KBM-7 (cell line): ENCODE data around the gene TMEM18.

Experiments used
- DNase-seq: peaks from one replicate; pipeline ENCODE4 v3.0.0-alpha.2; 2015
- in situ Hi-C: fragments of 300-500 bp; cut with MboI; formaldehyde crosslinking; loops from 2 replicates; pipeline ENCODE4 v1.14.3; 2020; ENCODE audit warnings: low sequenced_read_pairs, low pct_unique_long_range_greater_than_20kb, mixed read lengths

TMEM18 gene

DNA sequence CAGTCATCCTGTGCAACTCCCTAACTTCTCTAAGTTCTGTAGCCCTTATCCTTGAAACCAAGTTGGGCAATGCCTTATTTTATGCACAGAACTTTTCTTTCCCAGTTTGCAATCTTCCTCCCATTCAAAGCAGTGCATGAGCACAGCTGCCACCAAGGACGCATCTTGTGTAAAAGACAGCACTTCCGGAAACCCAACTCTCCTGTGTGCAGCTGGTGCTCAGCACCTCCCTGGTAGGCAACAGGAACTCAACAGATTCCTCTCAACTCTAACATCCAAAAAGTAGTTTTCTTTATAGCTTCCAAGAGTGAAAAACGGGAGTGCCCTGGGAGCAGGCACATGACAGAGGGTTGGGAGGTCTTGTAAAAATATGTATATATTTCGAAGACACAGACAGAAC is 2.2 kb downstream of the TMEM18 start:
- in situ Hi-C loops = no loop called here
- DNase-seq = no peak

- in situ Hi-C loops = no loop called here
- no peak for DNase-seq
Measured at GRCh38 chr2:674321-674985, 2.8 kb downstream of the TMEM18 start.

DNA sequence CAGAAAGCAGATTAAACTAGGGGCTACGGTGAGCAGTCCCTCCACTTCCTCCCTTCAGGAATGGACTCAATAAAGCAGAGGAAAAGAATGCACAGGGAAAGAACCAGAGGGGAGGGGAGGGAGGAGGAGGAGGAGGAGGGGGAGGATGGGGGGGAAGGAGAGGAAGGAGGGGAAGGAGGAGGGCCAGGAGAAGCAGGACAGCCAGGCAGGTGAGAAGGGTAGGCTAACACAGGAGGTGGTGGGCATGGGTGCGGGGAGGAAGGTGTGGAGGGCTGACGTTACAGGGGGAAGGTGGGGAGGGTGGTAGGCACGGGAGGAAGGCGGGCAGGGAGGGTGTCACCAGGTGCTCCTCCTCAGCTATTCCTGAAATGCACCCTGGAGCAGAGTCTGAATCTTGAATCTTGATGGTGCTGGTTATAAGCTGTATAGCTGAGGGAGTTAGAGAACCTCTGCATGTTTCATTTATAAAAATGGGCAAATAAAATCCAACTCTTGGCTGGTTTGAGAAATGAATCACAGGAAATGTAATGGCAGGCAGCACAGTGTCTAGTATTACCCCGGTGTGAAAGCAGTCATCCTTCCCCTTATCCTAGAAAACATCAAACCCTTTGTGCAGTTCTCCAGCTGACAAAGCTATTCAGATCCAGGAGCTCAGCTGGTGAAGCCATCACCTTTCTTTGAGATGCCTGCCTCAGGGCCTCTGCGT is 3.4 kb downstream of the TMEM18 start:
- DNase-seq = no peak
- in situ Hi-C loops = no loop called here

DNA sequence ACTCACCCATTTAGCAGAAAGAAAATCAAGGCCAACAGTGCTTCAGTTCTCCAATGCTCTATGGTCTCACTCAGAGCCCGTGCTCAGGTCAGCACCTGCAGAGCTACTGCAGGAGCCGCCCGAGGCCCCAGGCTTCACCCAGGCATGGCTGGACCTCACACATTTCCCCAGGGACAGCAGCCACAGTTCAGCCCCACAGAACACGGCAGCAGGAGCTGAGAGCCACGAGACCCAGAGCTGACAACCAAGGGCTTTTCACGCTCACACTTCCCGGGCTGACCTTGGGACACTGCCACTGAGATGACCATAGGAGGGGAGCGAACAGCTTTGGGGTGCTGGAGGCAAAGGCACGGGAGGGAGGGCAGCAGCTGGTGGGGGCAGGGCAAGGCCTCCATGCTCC is 4.2 kb downstream of the TMEM18 start:
- no peak for DNase-seq
- in situ Hi-C loops = no loop called here

DNA sequence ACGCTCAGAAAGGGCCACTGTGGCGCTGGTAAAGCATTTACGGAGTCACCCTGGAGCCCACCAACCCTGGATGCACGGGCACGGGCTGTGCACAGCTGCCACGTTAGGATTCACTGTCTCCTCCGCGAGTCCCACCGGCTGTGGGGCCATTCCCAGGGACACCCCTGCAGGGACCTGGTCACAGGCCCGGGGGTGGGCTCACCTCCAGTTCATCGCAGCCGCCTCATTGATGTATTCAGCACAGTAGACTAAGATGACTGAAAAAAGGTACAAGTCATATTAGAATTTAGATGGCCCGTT is 4.7 kb downstream of the TMEM18 start:
- DNase-seq = no peak
- in situ Hi-C loops = no loop called here

DNA sequence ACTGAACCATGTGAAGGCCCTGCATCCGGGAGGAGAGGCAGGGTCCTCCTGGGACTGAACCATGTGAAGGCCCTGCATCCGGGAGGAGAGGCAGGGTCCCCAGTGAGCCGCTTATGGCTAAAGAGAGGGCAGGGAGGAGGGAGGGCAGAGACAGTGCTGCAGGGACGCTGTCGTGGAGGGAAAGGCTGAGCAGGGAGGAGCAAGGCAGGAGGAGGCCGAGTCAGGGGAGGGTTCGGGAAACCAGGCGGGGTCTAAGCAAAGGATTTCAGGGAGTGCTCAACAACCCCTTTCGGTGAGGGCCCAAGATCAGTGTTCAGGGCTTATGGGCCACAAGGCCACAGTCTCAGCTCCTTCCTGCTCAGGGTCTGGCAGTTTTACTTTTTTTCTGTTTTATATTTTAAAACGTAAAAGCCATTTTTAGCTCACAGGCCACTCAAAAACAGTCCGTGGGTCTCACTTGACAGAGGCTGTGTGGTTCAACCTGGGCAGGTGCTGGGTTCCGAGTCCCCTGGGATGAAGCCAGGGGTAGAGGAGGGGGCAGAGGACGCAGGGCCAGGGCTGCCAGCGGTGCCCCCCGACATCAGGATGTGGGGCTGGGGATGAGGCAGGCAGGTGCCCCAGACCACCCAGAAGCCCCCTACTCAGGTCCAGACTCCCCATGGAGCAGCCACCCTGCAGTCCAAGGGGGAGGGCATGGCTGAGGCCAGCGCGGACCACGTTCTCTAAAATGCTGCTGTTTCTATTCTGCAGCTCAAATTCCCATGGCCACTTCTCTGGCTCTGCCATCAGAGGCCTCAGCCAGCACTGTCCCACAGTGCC is 5.2 kb downstream of the TMEM18 start:
- DNase-seq = no peak
- in situ Hi-C loops = no loop called here

- no peak for DNase-seq
- in situ Hi-C loops = no loop called here
Measured at GRCh38 chr2:671072-671471, 6.1 kb downstream of the TMEM18 start.

DNA sequence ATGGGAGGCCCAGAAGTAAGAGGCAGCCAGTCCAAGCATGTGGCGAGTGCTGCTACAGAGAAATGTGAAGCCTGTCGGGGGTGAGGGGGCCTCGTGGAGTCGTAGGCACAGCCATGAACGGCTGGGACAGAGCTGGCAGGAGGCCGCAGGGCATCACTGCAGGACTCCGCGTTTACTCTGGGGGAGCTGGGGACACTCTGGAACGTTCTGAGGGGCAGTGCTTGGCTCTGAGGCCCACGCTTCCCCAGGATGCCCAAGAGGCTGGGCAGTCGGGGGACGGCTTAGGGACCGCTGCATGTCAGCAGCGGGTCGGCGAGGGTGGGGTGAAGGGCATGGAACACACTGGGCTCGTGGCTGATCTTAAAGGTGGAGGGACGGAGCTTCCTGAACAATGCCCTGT is 6.6 kb downstream of the TMEM18 start:
- DNase-seq = no peak
- in situ Hi-C loops = no loop called here

- DNase-seq = no peak
- in situ Hi-C loops = no loop called here
Measured at GRCh38 chr2:669323-669722, 7.9 kb downstream of the TMEM18 start.

DNA sequence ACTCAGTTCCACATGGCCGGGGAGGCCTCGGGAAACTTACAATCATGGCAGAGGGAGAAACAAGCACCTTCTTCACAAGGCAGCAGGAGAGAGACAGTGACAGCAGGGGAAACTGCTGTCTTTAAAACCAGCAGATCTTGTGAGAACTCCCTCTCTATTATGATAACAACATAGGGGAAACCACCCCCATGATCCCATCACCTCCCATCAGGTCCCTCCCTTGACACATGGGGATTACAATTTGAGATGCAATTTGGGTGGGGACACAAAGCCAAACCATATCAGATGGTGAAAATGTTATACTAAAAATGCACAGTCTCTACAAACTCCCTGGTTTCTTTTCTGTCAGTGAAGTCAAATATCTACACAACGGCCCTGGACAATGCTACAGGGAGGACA is 9.2 kb downstream of the TMEM18 start:
- no peak for DNase-seq
- in situ Hi-C loops = no loop called here

DNA sequence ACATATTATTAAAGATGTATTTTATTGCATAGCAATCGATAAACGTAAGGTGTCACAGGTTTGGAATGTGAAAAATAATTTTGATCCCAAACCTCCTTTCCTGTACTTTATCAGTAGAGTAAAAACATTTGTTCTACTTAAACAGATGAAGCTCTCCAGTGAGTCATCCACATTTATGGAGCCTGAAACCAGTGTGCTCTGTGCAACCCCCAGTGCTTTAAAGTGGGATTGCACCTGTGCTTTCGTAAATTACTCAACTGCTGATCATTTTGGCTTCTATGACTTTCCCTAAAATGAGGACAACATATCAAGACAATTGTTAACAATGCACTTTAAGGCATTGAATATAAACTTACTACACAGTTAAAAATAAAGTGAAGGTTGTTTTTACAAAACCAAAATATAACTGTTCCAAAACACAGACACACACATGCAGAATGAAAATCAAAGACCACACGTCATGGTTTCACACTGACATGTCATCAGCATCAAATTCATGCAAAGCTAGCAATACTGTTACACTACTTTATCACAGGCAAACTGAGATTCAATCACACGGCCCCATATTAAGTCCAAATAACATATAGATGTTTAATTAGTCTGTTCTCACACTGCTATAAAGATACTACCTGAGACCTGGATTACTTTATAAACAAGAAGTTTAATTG is 9.7 kb downstream of the TMEM18 start:
- DNase-seq = peak; percentile 13
- in situ Hi-C loops = no loop called here

GRCh38 chr2:666441-666840 is 10.8 kb downstream of the TMEM18 start:
- in situ Hi-C loops = no loop called here

GRCh38 chr2:665340-666073 is 11.7 kb downstream of the TMEM18 start:
- no peak for DNase-seq
- in situ Hi-C loops = no loop called here

More at GRCh38 chr2:666441-666840, 10.8 kb downstream of the TMEM18 start:
- no peak for DNase-seq

DNA sequence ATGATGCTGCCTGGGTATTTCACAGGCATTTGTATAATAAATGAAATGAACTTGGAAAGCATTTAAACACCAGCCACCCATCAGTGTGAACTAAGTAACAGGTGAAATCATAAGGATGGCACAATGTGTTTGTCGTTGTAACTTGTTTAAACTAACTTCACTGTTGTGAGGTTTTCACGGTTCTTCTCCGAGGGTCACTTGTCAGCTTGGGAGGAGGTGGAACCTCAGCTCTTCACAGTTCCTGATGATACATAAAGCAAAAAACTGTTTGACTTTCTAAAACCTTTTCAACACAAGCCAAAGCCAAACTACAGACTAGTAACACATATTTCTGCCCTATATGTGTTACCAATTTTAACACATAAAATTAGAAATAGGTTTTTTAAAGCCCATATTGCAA is 13.1 kb downstream of the TMEM18 start:
- no peak for DNase-seq
- in situ Hi-C loops = no loop called here

- DNase-seq = no peak
- in situ Hi-C loops = no loop called here
Measured at GRCh38 chr2:663221-663620, 14.0 kb downstream of the TMEM18 start.

DNA sequence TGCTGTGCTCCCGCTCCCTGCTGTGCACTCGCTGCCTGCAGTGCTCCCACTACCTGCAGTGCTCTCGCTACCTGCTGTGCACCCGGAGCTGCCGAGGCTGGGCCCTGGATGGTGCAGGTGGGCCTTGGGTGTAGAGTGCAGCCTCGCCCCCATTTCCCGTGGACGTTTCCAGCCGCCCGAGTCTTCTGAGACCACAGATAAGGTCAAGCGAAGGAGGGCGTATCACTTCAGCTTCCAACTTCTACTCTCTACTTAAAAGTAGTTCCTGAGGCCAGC is 15.9 kb downstream of the TMEM18 start:
- in situ Hi-C loops = no loop called here
- DNase-seq = no peak

DNA sequence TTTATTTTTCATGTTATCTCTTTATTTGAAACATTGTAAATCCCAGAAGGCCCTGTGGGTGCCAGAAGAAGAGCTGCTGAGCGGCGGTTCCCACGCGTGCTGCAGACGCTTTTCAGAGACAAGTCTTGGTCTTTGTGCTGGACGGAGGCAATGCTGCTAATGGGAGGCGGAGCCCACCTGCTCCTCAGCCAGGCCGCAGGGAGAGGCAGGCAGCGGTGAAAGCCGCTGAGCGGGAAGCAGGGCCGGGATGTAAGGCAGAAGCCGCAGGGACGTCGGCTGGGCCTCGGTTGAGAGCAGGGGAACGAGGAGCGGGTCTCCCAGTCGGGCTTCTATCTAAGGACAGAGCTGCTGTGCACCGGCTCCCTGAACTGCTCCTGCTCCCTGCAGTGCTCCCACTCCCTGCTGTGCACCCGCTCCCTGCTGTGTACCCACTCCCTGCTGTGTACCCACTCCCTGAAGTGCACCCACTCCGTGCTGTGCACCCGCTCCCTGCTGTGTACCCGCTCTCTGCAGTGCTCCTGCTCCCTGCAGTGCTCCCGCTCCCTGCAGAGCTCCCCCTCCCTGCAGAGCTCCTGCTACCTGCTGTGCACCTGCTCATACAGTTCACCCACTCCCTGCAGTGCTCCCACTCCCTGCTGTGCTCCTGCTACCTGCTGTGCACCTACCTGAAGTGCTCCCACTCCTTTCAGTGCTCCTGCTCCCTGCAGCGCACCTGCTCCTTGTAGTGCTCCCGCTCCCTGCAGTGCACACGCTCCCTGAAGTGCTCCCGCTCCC is 16.4 kb downstream of the TMEM18 start:
- in situ Hi-C loops = no loop called here

GRCh38 chr2:660029-660428 is 17.2 kb downstream of the TMEM18 start:
- in situ Hi-C loops = no loop called here
- DNase-seq = no peak

More for the DNA sequence above, 16.4 kb downstream of the TMEM18 start:
- no peak for DNase-seq

- in situ Hi-C loops = no loop called here
- no peak for DNase-seq
Measured at GRCh38 chr2:658426-658825, 18.8 kb downstream of the TMEM18 start.
